ENCODE results near the gene WTIP. TPM values are rescaled to one million over a fixed set of nuclear protein-coding genes. Genes with fewer than 3 reads are reported as not detected.
A peak's percentile ranks its signal among the peaks of the same experiment; 100 is the strongest.
"Not testable (repeated sequence)": the region's sequence is repeated elsewhere in the genome, so short reads cannot be mapped to it uniquely, and the experiment has no call there.

WTIP gene
- 0.39 and 0.86 TPM in 2 replicates for total RNA-seq

DNA sequence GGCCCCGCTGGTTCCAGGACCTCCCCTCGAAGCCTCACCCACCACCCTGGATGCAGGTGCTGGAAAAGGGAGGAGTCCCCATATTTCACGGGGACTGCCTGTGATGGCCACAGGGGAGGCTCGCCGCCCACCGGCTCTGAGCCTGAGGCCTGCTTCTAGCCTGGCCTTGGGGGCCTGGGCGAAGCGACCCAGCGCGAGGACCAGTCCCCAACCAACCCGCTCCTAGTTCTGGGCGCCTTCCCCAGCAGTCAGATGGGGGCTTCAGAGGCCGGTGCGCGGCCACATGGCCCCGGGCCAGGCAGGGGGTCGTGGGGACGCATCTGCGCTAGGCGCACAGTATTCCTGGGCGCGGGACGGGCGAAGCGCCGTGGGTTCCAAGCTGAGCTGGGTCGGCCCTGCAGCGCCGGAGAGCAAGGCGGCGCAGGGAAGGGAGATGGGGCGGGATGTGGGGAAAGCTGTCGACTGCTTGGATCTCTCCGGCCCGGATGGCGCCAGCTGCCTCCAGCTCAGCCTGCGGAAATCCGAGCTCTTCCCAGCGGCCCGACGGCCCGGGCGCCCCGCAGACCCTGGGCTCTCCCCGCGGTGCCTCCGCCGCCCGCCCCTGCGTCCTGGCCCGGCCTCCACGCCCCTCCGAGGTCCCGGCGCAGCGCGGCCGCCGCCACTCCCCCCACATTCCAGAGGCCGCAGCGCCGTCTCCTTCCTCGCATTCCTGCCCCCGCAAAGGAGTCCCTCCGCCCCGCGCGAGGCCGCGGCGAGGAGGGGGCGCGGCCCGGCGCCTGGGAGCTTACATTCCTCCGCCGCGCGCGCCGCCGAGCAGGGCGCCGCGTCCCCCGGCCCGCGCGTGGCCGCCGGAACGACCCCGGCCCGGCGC is at the start of gene WTIP:
Gene WTIP, plus strand, starts transcription at position 788 of the 871 bp plus-strand sequence. CDS start 217 bp downstream, outside the sequence.
- Mint-ChIP-seq H3K4me3 (no peak within 1 kb of the TSS), H3K27ac (no peak within 1 kb of the TSS), H3K27me3 (ENCODE audit: insufficient read depth) (peaks cover 43% of the 10 kb centered on the region), H3K9me3 (no peaks in the 10 kb centered on the region), H3K36me3 (ENCODE audit: low read depth) (peaks cover 2% of the 10 kb centered on the region), H3K4me1 (ENCODE audit: low read depth) (no peaks in the 10 kb centered on the region)
- intact Hi-C loops (cut with micrococcal nuclease): no loop called here
- DNase-seq (ENCODE audit: low spot score): no peak

DNA sequence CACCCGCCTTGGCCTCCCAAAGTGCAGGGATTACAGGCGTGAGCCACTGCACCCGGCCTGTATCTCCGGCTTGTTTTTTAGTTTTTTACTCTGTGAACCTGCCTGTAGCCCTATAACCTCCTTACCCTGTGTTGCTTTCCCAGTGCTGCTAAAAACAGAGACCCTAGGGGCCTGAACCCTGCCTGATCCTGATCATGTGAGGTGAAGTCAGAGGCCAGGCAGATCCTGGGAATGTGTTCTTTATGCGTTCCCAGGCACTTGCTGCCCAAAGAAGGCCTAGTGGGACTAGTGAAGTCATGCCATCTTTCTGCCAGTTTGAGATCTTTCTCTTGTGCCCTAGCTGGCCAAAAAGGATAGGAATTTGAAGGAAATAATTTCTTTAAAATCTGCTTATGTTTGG is 48.8 kb upstream of the WTIP start:
- no peak for DNase-seq (ENCODE audit: low spot score)
- H3K27ac Mint-ChIP-seq: peak overlapping the region; percentile 58
- H3K4me3 Mint-ChIP-seq: no peak overlapping the region
- H3K27me3 Mint-ChIP-seq (ENCODE audit: insufficient read depth): no peaks in the 10 kb centered on the region
- peaks cover 43% of the 10 kb centered on the region for H3K4me1 Mint-ChIP-seq (ENCODE audit: low read depth)
- H3K36me3 Mint-ChIP-seq (ENCODE audit: low read depth): peaks cover 36% of the 10 kb centered on the region
- no peaks in the 10 kb centered on the region for H3K9me3 Mint-ChIP-seq
- intact Hi-C loops (cut with micrococcal nuclease): loop anchor here (5.0 to 10.0 kb wide), 2 partner anchors 198 to 260 kb away; partner anchors contain the start of gene LSM14A

DNA sequence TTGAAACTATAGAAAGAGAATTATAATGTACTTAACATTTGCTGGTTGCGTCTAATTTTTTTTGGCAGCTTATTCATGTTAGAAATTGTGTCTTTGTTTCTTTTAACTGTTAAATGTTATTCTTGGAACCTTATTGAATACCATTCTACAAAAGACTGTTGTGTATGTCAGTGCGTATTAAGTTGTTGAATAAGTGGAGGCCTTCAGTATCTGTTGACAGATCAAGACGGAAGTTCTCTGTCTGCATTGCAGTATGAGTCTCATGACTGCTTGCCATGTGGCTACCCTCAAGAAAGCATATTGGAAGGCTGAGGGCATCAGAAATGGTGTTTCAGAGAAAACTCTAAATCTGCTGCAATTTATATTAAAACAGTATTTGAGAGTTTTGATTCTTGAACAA is 44.8 kb upstream of the WTIP start:
- intact Hi-C loops (cut with micrococcal nuclease): loop anchor here (10.0 kb wide), 1 partner anchor 202 kb away; no protein-coding TSS in a partner anchor
- H3K4me1 Mint-ChIP-seq (ENCODE audit: low read depth): peaks cover 16% of the 10 kb centered on the region
- DNase-seq (ENCODE audit: low spot score): no peak
- H3K36me3 Mint-ChIP-seq (ENCODE audit: low read depth): peaks cover 38% of the 10 kb centered on the region
- H3K4me3 Mint-ChIP-seq: no peak overlapping the region
- no peak overlapping the region for H3K27ac Mint-ChIP-seq
- no peaks in the 10 kb centered on the region for H3K27me3 Mint-ChIP-seq (ENCODE audit: insufficient read depth)
- H3K9me3 Mint-ChIP-seq: no peaks in the 10 kb centered on the region

DNA sequence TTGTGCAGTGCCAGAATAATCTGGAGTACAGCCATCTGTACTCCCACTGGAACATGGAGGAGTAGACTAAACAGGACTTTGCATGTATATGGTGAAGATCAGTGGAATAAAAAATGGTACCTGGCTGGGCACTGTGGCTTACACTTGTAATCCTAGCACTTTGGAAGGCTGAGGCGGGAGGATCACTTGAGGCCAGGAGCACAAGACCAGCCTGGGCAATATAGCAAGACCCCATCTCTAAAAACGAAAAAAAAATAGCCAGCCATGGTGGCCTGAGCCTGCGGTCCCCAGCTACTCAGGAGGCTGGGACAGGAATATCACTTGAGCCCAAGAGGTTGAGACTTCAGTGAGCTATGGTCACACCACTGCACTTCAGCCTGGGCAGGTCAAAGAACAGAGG is 33.4 kb upstream of the WTIP start:
- intact Hi-C loops (cut with micrococcal nuclease): no loop called here
- Mint-ChIP-seq H3K27me3 (ENCODE audit: insufficient read depth) (no peaks in the 10 kb centered on the region), H3K36me3 (ENCODE audit: low read depth) (peaks cover 66% of the 10 kb centered on the region), H3K27ac (peak overlapping the region; percentile 52), H3K4me1 (ENCODE audit: low read depth) (no peaks in the 10 kb centered on the region), H3K9me3 (no peaks in the 10 kb centered on the region), H3K4me3 (no peak overlapping the region)
- DNase-seq (ENCODE audit: low spot score): no peak

DNA sequence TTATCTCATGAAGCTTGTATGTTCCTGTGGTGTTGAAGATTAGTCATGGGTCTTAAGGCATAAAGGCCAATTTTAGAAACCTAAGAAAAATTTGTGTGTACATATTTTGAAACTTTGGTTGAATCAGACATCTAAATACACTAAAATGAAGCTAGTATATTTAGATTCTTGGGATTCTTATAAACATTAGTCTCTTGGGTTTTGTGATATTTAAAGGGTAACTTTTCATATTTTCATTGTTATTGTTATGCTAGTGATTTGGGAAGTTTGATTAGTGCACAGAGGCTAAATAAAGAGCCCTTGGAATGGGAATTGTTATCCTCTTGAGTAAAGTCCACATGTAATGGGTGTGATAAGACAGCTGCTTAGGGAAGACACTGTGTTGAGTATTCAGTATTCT is 28.8 kb upstream of the WTIP start:
- no peak overlapping the region for H3K27ac Mint-ChIP-seq

DNA sequence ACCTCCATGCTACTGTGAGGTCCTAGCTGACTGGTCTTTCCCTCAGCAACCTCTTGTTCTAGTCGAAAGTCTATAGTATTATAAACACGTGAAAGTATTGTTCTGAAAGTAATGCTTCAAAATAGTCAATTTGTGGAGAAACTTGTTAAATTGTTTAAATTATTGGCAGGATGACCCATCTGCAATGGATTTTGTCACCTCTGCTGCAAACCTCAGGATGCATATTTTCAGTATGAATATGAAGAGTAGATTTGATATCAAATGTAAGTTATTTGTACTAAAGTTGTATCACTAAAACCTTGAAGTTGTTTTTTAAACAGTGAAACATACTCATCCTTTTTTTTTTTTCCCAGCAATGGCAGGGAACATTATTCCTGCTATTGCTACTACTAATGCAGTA is 27.5 kb upstream of the WTIP start:
- DNase-seq (ENCODE audit: low spot score): no peak
- Mint-ChIP-seq H3K27me3 (ENCODE audit: insufficient read depth) (no peaks in the 10 kb centered on the region), H3K4me3 (no peak overlapping the region), H3K4me1 (ENCODE audit: low read depth) (peaks cover 5% of the 10 kb centered on the region), H3K9me3 (no peaks in the 10 kb centered on the region), H3K27ac (no peak overlapping the region), H3K36me3 (ENCODE audit: low read depth) (peaks cover 48% of the 10 kb centered on the region)
- intact Hi-C loops (cut with micrococcal nuclease): no loop called here

More for the DNA sequence above, 28.8 kb upstream of the WTIP start:
- intact Hi-C loops (cut with micrococcal nuclease): no loop called here
- H3K4me1 Mint-ChIP-seq (ENCODE audit: low read depth): no peaks in the 10 kb centered on the region
- H3K4me3 Mint-ChIP-seq: no peak overlapping the region
- no peak for DNase-seq (ENCODE audit: low spot score)
- no peaks in the 10 kb centered on the region for H3K27me3 Mint-ChIP-seq (ENCODE audit: insufficient read depth)
- H3K36me3 Mint-ChIP-seq (ENCODE audit: low read depth): peaks cover 49% of the 10 kb centered on the region
- H3K9me3 Mint-ChIP-seq: no peaks in the 10 kb centered on the region

DNA sequence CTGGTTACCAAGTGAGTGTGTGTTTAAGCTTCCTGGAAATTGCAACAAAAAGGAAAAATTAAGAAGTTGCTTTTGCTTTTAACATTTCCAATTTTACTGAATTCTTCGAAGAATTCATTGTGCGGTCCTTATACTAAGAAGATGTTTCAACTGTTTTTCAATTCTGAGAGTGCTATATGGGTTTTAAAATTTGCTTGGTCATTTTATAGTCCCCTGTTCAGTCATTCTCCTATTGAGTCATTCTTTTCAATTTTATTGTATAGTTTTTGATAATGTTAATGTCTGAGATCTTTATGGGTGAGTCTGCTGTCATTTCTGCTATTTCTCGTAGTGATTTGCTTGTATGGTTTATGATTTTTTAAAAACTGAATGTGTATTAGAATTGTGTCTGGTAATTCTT is 26.9 kb upstream of the WTIP start:
- Mint-ChIP-seq H3K36me3 (ENCODE audit: low read depth) (peaks cover 47% of the 10 kb centered on the region), H3K27ac (no peak overlapping the region), H3K27me3 (ENCODE audit: insufficient read depth) (no peaks in the 10 kb centered on the region), H3K9me3 (no peaks in the 10 kb centered on the region), H3K4me3 (no peak overlapping the region), H3K4me1 (ENCODE audit: low read depth) (peaks cover 5% of the 10 kb centered on the region)
- DNase-seq (ENCODE audit: low spot score): no peak
- intact Hi-C loops (cut with micrococcal nuclease): no loop called here

DNA sequence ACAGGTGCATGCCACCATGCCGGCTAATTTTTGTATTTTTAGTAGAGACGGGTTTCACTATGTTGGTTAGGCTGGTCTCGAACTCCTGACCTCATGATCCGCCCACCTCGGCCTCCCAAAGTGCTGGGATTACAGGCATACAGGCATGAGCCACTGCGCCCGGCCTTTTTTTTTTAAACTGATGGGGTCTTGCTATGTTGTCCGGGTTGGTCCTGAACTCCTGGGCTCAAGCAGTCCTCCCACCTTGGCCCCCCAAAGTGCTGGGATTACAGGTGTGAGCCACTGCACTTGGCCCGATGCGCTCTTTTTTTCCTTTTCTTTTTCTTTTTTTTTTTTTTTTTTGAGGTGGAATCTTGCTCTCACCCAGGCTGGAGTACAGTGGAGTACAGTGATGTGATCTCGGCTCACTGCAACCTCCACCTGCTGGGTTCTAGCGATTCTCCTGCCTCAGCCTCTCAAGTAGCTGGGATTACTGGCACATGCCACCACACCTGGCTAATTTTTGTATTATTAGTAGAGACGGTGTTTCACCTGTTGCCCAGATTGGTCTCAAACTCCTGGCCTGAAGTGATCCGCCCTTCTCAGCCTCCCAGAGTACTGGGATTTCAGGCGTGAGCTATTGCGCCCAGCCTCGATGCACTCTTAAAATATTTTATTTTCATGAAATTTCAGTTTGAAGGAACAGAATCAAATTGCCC is 25.6 kb upstream of the WTIP start:
- H3K9me3 Mint-ChIP-seq; H3K4me1 Mint-ChIP-seq (ENCODE audit: low read depth); H3K27me3 Mint-ChIP-seq (ENCODE audit: insufficient read depth); intact Hi-C loops (cut with micrococcal nuclease); DNase-seq (ENCODE audit: low spot score); H3K4me3 Mint-ChIP-seq; H3K27ac Mint-ChIP-seq: not testable (repeated sequence)
- H3K36me3 Mint-ChIP-seq (ENCODE audit: low read depth): peaks cover 53% of the 10 kb centered on the region

DNA sequence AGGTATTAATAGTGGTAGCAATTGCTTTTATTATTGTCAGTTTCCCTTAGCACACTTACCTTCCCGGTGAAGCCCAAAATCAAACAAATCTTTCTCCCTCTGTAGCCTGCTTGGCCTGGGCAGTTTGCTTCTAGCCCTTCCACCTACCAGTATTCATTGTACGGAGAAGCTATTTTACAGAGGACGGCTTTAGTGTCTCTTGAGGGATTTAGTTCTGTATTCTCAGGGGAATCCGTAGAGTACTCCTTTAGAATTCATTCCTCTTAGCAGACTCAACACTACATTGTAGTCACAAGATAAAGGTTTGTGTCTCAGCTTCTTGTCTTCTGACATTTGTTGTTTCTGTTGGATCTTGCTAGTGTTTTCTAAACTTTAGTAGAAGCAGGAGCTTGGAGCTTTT is 24.1 kb upstream of the WTIP start:
- peaks cover 11% of the 10 kb centered on the region for H3K4me1 Mint-ChIP-seq (ENCODE audit: low read depth)
- H3K27ac Mint-ChIP-seq: no peak overlapping the region
- H3K36me3 Mint-ChIP-seq (ENCODE audit: low read depth): peaks cover 60% of the 10 kb centered on the region
- no peaks in the 10 kb centered on the region for H3K27me3 Mint-ChIP-seq (ENCODE audit: insufficient read depth)
- intact Hi-C loops (cut with micrococcal nuclease): no loop called here
- DNase-seq (ENCODE audit: low spot score): no peak
- H3K4me3 Mint-ChIP-seq: no peak overlapping the region
- H3K9me3 Mint-ChIP-seq: no peaks in the 10 kb centered on the region

DNA sequence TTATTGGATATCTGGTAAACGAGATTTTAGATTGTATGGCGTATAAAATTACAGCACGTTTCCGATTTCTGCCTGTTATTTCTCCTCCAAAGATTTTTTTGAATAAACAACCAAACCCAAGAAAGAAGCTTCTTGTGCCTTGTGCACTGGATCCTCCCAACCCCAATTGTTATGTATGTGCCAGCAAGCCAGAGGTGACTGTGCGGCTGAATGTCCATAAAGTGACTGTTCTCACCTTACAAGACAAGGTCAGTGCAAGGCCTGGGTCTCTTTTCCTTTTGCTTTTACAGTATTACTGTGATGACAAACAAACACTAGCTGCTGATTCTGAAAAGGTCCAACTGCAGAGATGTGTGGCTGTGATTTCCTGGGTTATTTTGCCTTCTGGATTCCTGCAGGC is 22.9 kb upstream of the WTIP start:
- no peak overlapping the region for H3K4me3 Mint-ChIP-seq
- H3K36me3 Mint-ChIP-seq (ENCODE audit: low read depth): peaks cover 54% of the 10 kb centered on the region
- intact Hi-C loops (cut with micrococcal nuclease): no loop called here
- peaks cover 11% of the 10 kb centered on the region for H3K4me1 Mint-ChIP-seq (ENCODE audit: low read depth)
- no peaks in the 10 kb centered on the region for H3K9me3 Mint-ChIP-seq
- H3K27ac Mint-ChIP-seq: no peak overlapping the region
- DNase-seq (ENCODE audit: low spot score): no peak
- H3K27me3 Mint-ChIP-seq (ENCODE audit: insufficient read depth): no peaks in the 10 kb centered on the region

DNA sequence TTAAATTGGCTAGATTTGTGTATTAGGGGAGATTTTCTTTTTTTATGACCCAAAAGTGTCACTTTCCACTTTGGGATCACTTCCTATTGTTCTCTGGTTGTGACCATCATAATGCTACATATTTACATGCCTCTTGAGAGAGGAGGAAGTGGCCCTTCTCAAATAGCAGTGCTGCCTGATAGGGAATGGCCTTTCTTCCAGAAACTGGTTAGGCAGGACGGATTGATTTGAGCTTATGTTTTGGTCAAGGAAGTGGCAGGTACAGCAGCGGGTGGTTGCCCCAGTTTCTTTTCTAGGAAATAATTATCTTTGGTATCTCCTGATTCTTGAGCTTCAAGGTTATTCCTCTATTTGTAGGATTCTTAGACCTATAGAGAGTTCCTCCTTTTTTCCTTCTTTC is 21.9 kb upstream of the WTIP start:
- H3K36me3 Mint-ChIP-seq (ENCODE audit: low read depth): peaks cover 51% of the 10 kb centered on the region
- no peak overlapping the region for H3K4me3 Mint-ChIP-seq
- no peaks in the 10 kb centered on the region for H3K9me3 Mint-ChIP-seq
- intact Hi-C loops (cut with micrococcal nuclease): no loop called here
- peaks cover 11% of the 10 kb centered on the region for H3K4me1 Mint-ChIP-seq (ENCODE audit: low read depth)
- H3K27me3 Mint-ChIP-seq (ENCODE audit: insufficient read depth): no peaks in the 10 kb centered on the region
- no peak overlapping the region for H3K27ac Mint-ChIP-seq
- DNase-seq (ENCODE audit: low spot score): no peak

DNA sequence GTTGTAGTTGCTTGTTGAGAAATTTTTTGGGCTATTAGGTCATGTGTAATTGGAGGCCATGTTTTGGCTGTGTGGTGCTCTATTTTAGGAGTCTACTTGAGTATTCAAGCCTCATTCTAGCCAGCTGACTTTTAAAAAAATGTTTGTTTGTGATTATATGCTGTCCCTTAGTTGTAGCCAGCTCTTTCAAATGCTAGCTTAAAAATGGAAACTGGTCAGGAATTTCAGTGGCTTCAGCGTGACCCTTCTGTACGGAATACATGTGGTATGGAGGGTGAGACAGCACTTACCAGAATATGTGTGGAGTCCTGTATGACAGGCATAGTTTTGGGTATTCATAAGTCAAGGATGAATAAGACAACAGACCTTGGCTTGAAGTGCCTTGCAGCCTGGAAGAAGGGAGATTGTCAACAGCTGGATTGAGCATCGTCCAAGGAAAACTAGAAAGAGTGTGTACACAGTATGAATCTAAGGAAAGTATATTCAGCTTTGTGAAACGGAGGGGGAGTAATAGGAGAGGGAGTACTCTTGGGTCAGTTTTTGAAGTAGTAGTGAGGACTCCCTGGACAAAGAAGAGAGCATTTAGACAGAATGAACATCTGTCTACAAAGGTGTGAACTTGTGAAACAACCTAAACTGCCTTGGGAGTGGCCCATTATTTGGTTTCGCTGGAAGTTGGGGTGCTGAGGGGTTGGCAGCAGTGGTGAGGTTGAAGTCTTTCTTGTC is 20.0 kb upstream of the WTIP start:
- Mint-ChIP-seq H3K4me3 (no peak overlapping the region), H3K9me3 (no peaks in the 10 kb centered on the region), H3K27me3 (ENCODE audit: insufficient read depth) (no peaks in the 10 kb centered on the region), H3K4me1 (ENCODE audit: low read depth) (peaks cover 11% of the 10 kb centered on the region), H3K36me3 (ENCODE audit: low read depth) (peaks cover 57% of the 10 kb centered on the region), H3K27ac (peak overlapping the region; percentile 14)
- intact Hi-C loops (cut with micrococcal nuclease): no loop called here
- no peak for DNase-seq (ENCODE audit: low spot score)

DNA sequence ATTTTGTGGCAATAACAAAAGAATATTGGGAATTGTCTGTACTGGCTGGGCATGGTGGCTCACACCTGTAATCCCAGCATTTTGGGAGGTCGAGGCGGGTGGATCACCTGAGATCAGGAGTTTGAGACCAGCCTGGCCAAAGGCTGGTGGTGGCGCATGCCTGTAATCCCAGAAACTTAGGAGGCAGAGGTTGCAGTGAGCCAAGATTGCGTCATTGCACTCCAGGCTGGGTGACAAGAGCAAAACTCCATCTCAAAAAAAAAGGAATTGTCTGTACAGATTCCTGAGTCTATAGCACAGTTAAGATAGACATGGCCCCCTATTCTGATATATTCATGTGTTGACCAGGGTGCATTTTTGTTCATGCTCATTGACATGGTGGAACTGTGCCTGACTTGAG is 16.8 kb upstream of the WTIP start:
- H3K4me1 Mint-ChIP-seq (ENCODE audit: low read depth); intact Hi-C loops (cut with micrococcal nuclease); H3K4me3 Mint-ChIP-seq; H3K27me3 Mint-ChIP-seq (ENCODE audit: insufficient read depth); H3K27ac Mint-ChIP-seq; H3K9me3 Mint-ChIP-seq; DNase-seq (ENCODE audit: low spot score): not testable (repeated sequence)
- peaks cover 55% of the 10 kb centered on the region for H3K36me3 Mint-ChIP-seq (ENCODE audit: low read depth)
